ENCODE results near the gene CLIP2.
A peak's percentile ranks its signal among the peaks of the same experiment; 100 is the strongest.

Gene CLIP2

GRCh38 chr7:74452748-74453321 is 163.6 kb downstream of the CLIP2 start:
- Histone ChIP-seq H3F3A (ENCODE audit: low read depth) (no peaks in the 10 kb centered on the region), H3K4me1 (ENCODE audit: insufficient read depth, low read length, poor library complexity, severe bottlenecking) (peaks cover 7% of the 10 kb centered on the region), H3K36me3 (ENCODE audit: insufficient read depth, low read length) (no peaks in the 10 kb centered on the region), H3K79me2 (ENCODE audit: insufficient read depth, low read length) (no peaks in the 10 kb centered on the region), H3K9me3 (ENCODE audit: insufficient read depth, low read depth, low read length) (no peaks in the 10 kb centered on the region), H2AFZ (ENCODE audit: low read length) (peak overlapping the region; percentile 43), H3K4me3 (ENCODE audit: low read length, poor library complexity, severe bottlenecking) (peak overlapping the region; percentile 70), H3K9me2 (replicated peaks; ENCODE audit: low read depth, low read length) (no peaks in the 10 kb centered on the region), H3K4me2 (ENCODE audit: low read depth, low read length, poor library complexity, severe bottlenecking) (peak overlapping the region; percentile 64), H3K27me3 (ENCODE audit: insufficient read depth, low read length, poor library complexity, severe bottlenecking) (no peaks in the 10 kb centered on the region), H3K9ac (ENCODE audit: low read depth, low read length, poor library complexity, severe bottlenecking) (no peak overlapping the region), H4K20me1 (ENCODE audit: insufficient read depth, low read length, poor library complexity, severe bottlenecking) (no peaks in the 10 kb centered on the region)
- TF ChIP-seq, protein P1, sequence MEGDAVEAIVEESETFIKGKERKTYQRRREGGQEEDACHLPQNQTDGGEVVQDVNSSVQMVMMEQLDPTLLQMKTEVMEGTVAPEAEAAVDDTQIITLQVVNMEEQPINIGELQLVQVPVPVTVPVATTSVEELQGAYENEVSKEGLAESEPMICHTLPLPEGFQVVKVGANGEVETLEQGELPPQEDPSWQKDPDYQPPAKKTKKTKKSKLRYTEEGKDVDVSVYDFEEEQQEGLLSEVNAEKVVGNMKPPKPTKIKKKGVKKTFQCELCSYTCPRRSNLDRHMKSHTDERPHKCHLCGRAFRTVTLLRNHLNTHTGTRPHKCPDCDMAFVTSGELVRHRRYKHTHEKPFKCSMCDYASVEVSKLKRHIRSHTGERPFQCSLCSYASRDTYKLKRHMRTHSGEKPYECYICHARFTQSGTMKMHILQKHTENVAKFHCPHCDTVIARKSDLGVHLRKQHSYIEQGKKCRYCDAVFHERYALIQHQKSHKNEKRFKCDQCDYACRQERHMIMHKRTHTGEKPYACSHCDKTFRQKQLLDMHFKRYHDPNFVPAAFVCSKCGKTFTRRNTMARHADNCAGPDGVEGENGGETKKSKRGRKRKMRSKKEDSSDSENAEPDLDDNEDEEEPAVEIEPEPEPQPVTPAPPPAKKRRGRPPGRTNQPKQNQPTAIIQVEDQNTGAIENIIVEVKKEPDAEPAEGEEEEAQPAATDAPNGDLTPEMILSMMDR (conservative IDR thresholded peaks at IDR 0.05; ENCODE audit: low read length) = no peak
- no peak for TF ChIP-seq EZH2phosphoT487 (IDR thresholded peaks at IDR 0.05; ENCODE audit: borderline replicate concordance)

DNA sequence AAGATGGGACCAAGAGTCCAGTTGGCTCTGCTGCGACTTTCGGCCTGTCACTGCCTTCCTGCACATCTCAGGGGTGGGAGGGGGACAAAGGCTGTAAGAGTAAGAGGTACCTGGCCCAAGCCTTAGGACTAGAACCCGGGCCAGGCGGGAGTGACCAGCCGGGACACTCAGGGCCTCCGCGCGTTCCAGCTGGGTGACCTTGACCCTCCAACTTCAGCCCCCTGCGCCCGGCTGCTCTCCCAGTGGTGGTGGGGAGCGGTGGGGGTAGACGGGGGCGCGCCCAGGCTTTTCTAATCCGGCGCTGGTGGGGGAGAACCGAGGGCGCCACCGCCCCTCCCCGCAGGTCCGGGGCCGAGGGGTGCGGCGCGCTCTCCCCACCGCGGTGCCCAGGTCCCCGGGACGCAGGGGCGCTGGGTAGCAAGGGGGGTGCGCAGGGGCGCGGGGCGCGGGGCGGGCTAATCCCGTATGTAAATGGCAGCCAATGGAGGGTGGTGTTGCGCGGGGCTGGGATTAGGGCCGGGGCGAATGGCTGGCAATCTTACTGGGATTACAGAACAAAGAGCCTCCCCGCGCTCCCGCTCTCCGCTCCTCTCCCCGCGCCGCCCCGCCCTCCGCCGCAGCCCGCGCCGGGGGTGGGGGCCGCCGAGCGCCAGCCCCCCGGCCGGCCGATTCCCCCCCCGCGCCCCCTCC is 164.3 kb downstream of the CLIP2 start, which contains the start of gene GTF2IRD1:
Gene GTF2IRD1, plus strand, starts transcription at position 585 of the 690 bp plus-strand sequence. CDS start 54,175 bp downstream, outside the sequence.
- Histone ChIP-seq H3K36me3 (ENCODE audit: insufficient read depth, low read length) (no peaks in the 10 kb centered on the region), H3K4me3 (ENCODE audit: low read length, poor library complexity, severe bottlenecking) (peak within 1 kb of the TSS; percentile 70), H3K4me1 (ENCODE audit: insufficient read depth, low read length, poor library complexity, severe bottlenecking) (peaks cover 7% of the 10 kb centered on the region), H3K27me3 (ENCODE audit: insufficient read depth, low read length, poor library complexity, severe bottlenecking) (no peaks in the 10 kb centered on the region), H3K4me2 (ENCODE audit: low read depth, low read length, poor library complexity, severe bottlenecking) (peak within 1 kb of the TSS; percentile 64), H3K9ac (ENCODE audit: low read depth, low read length, poor library complexity, severe bottlenecking) (peak within 1 kb of the TSS; percentile 48), H3F3A (ENCODE audit: low read depth) (no peaks in the 10 kb centered on the region), H3K79me2 (ENCODE audit: insufficient read depth, low read length) (no peaks in the 10 kb centered on the region), H2AFZ (ENCODE audit: low read length) (peak within 1 kb of the TSS; percentile 81), H4K20me1 (ENCODE audit: insufficient read depth, low read length, poor library complexity, severe bottlenecking) (no peaks in the 10 kb centered on the region), H3K9me3 (ENCODE audit: insufficient read depth, low read depth, low read length) (no peaks in the 10 kb centered on the region), H3K9me2 (replicated peaks; ENCODE audit: low read depth, low read length) (no peaks in the 10 kb centered on the region)
- TF ChIP-seq, protein P1 (conservative IDR thresholded peaks at IDR 0.05; ENCODE audit: low read length) = no peak
- TF ChIP-seq EZH2phosphoT487 (IDR thresholded peaks at IDR 0.05; ENCODE audit: borderline replicate concordance) = no peak

DNA sequence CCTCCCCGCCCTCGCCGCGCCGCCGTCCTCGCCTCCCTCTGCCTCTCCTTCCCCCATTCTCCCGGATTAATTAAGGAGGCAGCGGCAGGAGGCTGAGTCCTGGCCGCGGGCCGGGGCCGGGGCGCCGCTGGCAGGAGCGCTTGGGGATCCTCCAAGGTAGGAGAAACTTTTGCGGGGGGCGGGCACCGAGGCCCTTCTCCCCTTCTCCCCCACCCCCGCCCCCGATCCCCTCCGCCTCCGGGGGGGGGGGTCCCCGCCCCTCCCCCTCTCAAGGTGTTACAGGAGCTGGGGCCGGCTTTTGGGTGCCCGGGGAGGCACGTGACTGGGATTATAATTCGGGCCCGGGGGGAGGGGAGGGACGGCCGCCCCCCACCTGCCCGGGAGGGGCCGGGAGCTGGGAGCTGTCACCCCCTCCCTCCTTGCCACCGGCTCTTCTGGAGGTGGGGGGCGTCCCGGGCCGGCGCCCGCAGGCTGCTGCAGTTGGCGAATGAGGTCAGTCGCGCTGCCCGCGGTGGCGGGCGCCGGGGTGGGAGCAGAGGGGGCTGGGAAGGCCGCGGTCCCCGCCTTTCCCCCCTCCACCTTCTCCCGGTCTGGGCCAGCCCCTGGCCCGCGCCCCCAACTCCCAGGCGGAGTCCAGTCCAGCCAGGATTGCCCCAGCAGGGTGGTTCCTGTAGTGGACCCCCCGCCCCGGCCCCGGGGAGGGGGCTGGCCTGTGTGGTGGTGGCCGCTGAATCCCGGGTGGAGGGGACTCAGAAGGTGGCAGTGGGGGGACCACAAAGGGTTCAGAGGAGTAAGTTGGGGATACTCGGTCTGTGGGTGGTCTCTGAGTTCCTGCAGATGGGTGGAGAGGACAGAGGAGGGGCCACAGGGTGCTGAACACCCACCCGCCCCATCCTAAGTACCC is 165.1 kb downstream of the CLIP2 start:
- Histone ChIP-seq H3K27me3 (ENCODE audit: insufficient read depth, low read length, poor library complexity, severe bottlenecking) (no peaks in the 10 kb centered on the region), H3K4me1 (ENCODE audit: insufficient read depth, low read length, poor library complexity, severe bottlenecking) (peaks cover 7% of the 10 kb centered on the region), H4K20me1 (ENCODE audit: insufficient read depth, low read length, poor library complexity, severe bottlenecking) (no peaks in the 10 kb centered on the region), H3K36me3 (ENCODE audit: insufficient read depth, low read length) (no peaks in the 10 kb centered on the region), H3K4me2 (ENCODE audit: low read depth, low read length, poor library complexity, severe bottlenecking) (peak overlapping the region; percentile 57), H3K9me3 (ENCODE audit: insufficient read depth, low read depth, low read length) (no peaks in the 10 kb centered on the region), H3K9me2 (replicated peaks; ENCODE audit: low read depth, low read length) (no peaks in the 10 kb centered on the region), H3K4me3 (ENCODE audit: low read length, poor library complexity, severe bottlenecking) (peak overlapping the region; percentile 40), H3F3A (ENCODE audit: low read depth) (no peaks in the 10 kb centered on the region), H3K9ac (ENCODE audit: low read depth, low read length, poor library complexity, severe bottlenecking) (peak overlapping the region; percentile 48), H2AFZ (ENCODE audit: low read length) (no peak overlapping the region), H3K79me2 (ENCODE audit: insufficient read depth, low read length) (no peaks in the 10 kb centered on the region)
- TF ChIP-seq, protein P1 (conservative IDR thresholded peaks at IDR 0.05; ENCODE audit: low read length) = no peak
- TF ChIP-seq EZH2phosphoT487 (IDR thresholded peaks at IDR 0.05; ENCODE audit: borderline replicate concordance) = no peak

All from Loucy (cell line).